WTC11 (cell line): ENCODE data around the gene AK2.

Source experiments
- ATF1 ChIP-seq: sonication (generic); formaldehyde crosslinking; IDR thresholded peaks from 2 replicates; pipeline ENCODE4 v1.8.1; 2023; ENCODE audit warnings: mild to moderate bottlenecking, moderate library complexity, missing genetic modification reagents
- CTCF ChIP-seq: fragments of 200-600 bp; IDR thresholded peaks from 2 replicates; pipeline ENCODE4 v1.8.0; 2022; ENCODE audit warnings: antibody characterized with exemption
- E2F5 ChIP-seq: sonication (generic); formaldehyde crosslinking; IDR thresholded peaks from 2 replicates; pipeline ENCODE4 v1.8.1; 2022; ENCODE audit warnings: mild to moderate bottlenecking, moderate library complexity, missing genetic modification reagents
- ESRRA ChIP-seq: sonication (generic); formaldehyde crosslinking; IDR thresholded peaks from 2 replicates; pipeline ENCODE4 v1.8.1; 2022; ENCODE audit warnings: mild to moderate bottlenecking, missing genetic modification reagents, borderline replicate concordance
- IRF2 ChIP-seq: sonication (generic); formaldehyde crosslinking; IDR thresholded peaks from 2 replicates; pipeline ENCODE4 v1.8.0; 2022; ENCODE audit warnings: low read depth, missing genetic modification reagents, borderline replicate concordance
- NR2C2 ChIP-seq: sonication (generic); formaldehyde crosslinking; IDR thresholded peaks from 2 replicates; pipeline ENCODE4 v1.8.0; 2022; ENCODE audit warnings: mild to moderate bottlenecking, missing genetic modification reagents
- PRRX2 ChIP-seq: fragments of 250-450 bp; sonication (Bioruptor Pico); IDR thresholded peaks from 2 replicates; pipeline ENCODE4 v1.8.0; 2021; ENCODE audit warnings: mild to moderate bottlenecking
- SP1 ChIP-seq: sonication (generic); formaldehyde crosslinking; conservative IDR thresholded peaks from 2 replicates; pipeline ENCODE4 v1.8.1; 2022; ENCODE audit warnings: missing genetic modification reagents
- TCF7 ChIP-seq: sonication (generic); formaldehyde crosslinking; IDR thresholded peaks from 2 replicates; pipeline ENCODE4 v1.8.0; 2022; ENCODE audit warnings: mild to moderate bottlenecking, low read depth, missing genetic modification reagents, moderate library complexity
- TEAD4 ChIP-seq: sonication (generic); formaldehyde crosslinking; IDR thresholded peaks from 2 replicates; pipeline ENCODE4 v1.8.0; 2022; ENCODE audit warnings: mild to moderate bottlenecking, missing genetic modification reagents
- TF ChIP-seq, protein P1 (sequence below): sonication (generic); formaldehyde crosslinking; IDR thresholded peaks from 2 replicates; pipeline ENCODE4 v1.8.0; 2022; ENCODE audit warnings: mild to moderate bottlenecking, missing genetic modification reagents

- TF ChIP-seq CTCF = no peak
- no peak for TF ChIP-seq TCF7 (CRISPR knock-in tag)
- no peak for TF ChIP-seq SP1 (CRISPR knock-in tag)
- no peak for TF ChIP-seq NR2C2
- TF ChIP-seq PRRX2 (CRISPR knock-in tag) = no peak
- no peak for TF ChIP-seq ATF1
- TF ChIP-seq ESRRA = no peak
- TF ChIP-seq TEAD4 (CRISPR knock-in tag) = no peak
- TF ChIP-seq, protein P1, sequence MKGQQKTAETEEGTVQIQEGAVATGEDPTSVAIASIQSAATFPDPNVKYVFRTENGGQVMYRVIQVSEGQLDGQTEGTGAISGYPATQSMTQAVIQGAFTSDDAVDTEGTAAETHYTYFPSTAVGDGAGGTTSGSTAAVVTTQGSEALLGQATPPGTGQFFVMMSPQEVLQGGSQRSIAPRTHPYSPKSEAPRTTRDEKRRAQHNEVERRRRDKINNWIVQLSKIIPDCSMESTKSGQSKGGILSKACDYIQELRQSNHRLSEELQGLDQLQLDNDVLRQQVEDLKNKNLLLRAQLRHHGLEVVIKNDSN (CRISPR knock-in tag) = no peak
- no peak for TF ChIP-seq E2F5 (CRISPR knock-in tag)
- TF ChIP-seq IRF2 (CRISPR knock-in tag) = no peak
Observed at GRCh38 chr1:32997381-32997891, 39.2 kb downstream of the AK2 start.
